Stimulated activated CD8-positive, alpha-beta memory T cell treated with anti-CD3 and anti-CD28 coated beads, Interleukin-7, amount 100 ng/mL, for 24 hours (primary cell): ENCODE measurements around the gene NBPF11.
"Not testable (repeated sequence)": the region's sequence is repeated elsewhere in the genome, so short reads cannot be mapped to it uniquely, and the experiment has no call there.

Experiments
- DNase-seq: peaks from one replicate; pipeline ENCODE4 v3.0.0-alpha.2; 2020; ENCODE audit warnings: low read depth

Gene NBPF11

DNA sequence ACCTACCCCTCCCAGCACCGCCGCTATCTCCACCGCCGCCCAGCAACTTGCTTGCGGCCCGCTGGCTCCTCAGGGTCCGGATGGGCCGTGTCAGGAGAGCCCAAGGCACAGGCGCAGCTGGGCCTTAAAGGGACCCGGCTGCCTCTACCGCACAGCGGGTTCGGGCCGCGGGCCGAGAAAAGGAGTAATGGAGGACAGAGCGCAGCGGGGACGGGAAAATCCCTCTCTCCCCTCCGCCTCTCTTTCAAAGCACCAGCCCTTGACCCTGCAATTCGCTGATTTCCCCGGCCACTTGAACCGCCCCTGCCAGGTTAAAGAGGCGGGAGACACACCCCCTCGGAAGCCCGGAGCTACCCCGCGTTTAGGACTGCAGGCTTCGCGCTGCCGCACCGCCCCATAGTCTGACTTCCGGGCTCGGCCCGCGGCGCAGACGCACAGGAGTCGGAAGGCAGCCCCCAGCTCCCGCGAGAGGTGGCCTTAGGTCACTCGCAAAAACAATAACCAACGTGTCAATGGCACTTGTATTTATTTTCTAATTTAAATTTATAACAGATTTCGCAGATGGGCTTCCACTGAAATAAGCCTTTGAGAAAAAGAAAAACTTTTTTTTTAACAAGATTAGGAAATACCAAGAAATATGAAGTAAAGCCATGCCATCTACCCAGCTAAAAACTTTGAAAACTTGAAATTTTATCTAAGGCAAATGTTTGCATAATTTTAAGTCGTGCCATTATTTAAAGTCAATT lies at the start of gene NBPF11:
TSS of gene NBPF11 (minus strand) at position 371 of the 746 bp plus-strand sequence. CDS start 25,278 bp downstream, outside the sequence.
- peak; percentile 67 for DNase-seq

GRCh38 chr1:148197396-148197795 lies 45.3 kb upstream of the NBPF11 start:
- DNase-seq, result not testable (repeated sequence)

DNA sequence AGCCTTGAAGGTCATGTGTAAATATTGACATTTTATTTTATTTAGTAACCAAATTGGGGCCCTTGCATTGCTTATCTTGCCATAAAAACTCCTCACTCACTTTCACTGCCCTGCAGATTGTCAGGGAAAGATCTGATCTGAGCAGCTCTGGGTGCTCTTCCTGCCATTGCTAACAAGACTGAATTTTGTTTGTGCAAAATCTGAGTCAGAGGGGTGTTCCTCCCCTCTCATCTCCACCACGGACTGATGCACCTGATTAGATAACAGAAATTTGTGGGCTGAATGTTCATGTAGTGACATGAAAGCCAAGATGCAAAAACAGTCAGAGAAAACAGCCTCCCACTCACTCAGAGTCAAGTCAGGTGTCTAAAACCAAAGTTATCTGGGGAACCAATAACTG lies 44.9 kb upstream of the NBPF11 start:
- DNase-seq, result not testable (repeated sequence)

DNA sequence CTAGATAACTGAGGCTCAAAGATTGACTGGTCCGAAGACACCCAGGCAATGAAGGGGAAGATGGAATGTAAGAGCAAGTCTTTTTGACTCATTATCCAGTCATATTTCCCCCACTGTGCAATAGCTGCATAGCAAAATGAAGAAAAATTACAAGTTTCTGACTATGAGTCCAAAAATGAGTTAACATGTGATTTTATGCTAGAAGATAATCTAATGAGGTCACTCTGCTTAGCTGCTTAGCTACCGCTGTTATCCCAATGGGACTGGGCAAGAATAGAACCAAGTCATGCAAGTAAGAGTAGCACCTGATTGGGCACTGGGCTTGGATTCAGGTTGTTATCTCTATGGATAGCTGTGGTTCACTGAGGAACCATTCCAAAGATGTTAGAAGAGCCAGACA lies 43.0 kb upstream of the NBPF11 start:
- DNase-seq, result not testable (repeated sequence)

DNA sequence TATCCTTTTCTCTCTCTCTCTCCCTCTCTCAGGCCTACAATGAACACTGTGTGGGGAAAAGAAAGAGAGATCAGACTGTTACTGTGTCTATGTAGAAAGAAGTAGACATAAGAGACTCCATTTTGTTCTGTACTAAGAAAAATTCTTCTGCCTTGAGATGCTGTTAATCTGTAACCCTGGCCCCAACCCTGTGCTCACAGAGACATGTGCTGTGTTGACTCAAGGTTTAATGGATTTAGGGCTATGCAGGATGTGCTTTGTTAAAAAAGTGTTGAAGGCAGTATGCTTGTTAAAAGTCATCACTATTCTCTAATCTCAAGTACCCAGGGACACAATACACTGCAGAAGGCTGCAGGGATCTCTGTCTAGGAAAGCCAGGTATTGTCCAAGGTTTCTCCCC lies 36.7 kb upstream of the NBPF11 start:
- not testable (repeated sequence) for DNase-seq

DNA sequence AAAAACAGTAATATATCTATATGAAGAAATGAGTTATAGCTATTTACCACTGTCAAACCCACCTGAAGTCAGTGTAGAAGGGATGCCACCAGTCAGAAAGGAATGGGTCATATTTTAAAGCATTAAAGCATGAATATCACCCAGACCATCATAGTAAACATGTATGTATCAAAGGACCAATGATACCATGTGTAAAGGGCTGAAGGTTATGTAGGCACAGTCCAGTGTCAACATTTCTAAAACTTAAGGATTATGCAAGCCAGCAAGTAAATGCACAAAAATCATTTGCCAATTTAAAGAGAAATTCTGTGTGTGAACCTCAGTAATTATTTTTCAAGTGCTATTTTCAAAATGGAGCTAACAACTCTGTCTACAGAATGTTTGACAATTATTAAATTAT lies 26.6 kb upstream of the NBPF11 start:
- DNase-seq, result not testable (repeated sequence)

DNA sequence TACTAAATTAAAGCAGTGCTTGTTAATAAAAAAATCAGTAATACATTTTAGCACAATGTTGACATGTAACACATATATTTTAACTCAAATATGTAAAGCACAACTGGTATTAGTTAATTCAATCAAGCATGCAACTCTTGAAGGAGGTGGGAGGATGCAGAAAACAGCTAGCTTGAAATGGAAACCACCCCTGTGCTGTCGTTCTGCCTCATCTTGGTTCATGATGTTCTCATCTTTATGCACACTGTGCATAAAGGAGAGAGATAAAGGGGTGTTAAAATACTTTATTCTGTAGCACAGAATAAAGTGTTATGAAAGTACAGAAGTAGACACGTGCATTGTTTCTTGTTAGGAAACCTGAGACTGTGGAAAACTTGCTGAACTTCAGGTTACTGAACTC lies 23.3 kb upstream of the NBPF11 start:
- DNase-seq, result not testable (repeated sequence)

- not testable (repeated sequence) for DNase-seq
Measured at GRCh38 chr1:148171995-148172394, 19.9 kb upstream of the NBPF11 start.

DNA sequence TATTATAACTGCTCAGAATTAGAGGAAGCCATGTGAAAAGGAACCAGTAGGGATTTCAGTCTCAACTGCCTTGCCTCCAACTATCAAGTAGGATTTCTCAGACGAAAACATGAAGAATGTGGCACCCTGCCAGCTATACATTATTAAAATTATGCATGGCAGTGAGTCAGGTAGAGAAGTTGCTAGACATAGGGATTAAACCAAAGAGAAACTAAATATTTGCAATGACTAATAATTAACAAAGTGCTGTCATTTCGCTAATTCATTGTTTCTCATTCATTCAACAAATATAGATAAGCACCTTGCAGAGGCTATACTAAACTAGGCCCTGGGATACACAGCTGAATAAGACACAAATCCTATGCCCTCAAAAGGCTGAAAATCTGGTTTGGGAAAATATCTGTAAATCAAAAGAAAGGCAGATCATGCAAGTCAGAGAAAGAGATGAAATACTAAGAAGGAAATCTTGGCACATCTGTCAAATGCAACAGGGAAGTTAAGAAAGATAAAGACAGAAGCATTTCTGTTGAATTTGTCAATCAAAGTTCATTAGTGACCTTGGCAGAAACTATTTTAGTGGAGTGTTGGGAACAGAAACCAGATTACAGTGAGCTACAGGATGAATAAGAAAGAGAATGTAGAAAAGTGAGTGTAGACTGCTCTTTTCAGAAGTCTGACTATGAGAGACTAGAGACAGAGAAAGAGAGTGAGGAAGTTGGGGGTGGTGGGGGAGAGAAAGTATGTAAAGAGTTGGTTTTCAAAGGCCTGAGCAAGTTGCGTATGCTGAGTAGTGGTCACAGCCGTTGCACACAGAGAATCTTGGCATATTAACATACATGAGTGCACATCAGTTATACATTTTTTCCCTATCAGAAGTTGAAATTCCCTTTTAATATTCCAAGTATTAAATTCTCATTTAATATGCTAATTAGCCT lies 14.7 kb upstream of the NBPF11 start:
- DNase-seq, result no peak

DNA sequence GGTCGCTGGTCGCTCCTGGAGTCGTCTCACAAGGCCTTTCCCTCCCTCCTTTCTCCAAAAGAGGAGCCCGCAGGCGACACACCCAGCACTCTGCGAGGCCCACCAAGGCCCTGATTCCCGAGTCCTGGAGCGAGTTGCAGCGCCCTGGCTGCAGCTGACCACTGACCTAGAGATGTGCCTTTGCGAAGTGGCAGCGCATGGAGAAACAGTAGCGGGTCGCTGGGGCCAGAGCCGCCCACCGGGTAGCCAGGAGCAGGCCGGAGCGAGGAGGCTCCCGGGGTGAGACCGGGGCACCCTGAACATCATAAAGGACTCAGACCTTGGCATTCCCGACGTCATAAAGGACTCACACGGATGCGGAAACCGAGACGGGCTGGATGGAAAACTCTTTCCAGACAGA lies 10.3 kb upstream of the NBPF11 start:
- DNase-seq, result no peak

GRCh38 chr1:148161053-148161901 lies 9.2 kb upstream of the NBPF11 start:
- DNase-seq, result no peak

- no peak for DNase-seq
Measured at GRCh38 chr1:148160343-148161052, 8.4 kb upstream of the NBPF11 start.

- DNase-seq, result no peak
Measured at GRCh38 chr1:148160048-148160342, 7.9 kb upstream of the NBPF11 start.

- DNase-seq, result no peak
Measured at GRCh38 chr1:148158341-148159003, 6.4 kb upstream of the NBPF11 start.

- not testable (repeated sequence) for DNase-seq
Measured at GRCh38 chr1:148157803-148158202, 5.7 kb upstream of the NBPF11 start.

DNA sequence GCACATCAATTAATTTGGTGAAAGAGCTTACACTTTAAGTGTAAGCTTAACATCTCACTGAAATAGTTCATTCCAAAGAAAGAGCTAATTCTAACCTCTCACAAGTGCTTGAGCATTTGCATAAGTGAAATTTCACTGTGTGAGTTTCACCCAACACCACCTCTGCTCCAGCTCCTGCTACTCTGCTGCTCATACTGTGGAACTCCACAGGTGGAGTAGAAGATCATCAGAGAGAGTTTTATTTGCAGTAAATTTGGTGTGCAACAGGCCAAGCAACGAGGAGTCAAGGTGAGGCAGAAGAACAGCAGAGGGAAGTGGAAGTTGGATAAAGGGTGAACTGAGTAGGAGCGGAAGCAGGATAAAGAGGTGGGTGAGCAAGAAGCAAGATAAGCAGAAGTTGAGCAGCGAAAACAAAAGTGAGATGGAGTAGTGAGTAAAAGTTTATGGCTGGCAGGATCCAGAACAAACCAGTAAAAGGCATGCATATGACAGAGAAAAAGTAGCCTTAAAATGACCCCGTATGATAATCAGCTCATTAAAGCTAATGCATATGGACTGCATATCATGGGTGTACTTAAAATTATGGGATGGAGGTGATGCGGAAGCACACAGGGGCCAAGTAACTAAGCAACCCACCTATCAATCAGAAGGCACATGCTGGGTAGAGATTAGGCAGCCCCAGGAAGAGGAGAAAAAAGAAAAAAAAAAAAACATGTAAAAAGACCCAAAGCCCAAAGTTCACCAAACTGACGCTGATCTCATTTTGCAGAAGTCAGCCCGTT lies 3.6 kb upstream of the NBPF11 start:
- DNase-seq, result not testable (repeated sequence)

GRCh38 chr1:148152795-148153194 lies 714 bp upstream of the NBPF11 start:
- not testable (repeated sequence) for DNase-seq

GRCh38 chr1:148151371-148151819 lies 686 bp downstream of the NBPF11 start:
- not testable (repeated sequence) for DNase-seq

DNA sequence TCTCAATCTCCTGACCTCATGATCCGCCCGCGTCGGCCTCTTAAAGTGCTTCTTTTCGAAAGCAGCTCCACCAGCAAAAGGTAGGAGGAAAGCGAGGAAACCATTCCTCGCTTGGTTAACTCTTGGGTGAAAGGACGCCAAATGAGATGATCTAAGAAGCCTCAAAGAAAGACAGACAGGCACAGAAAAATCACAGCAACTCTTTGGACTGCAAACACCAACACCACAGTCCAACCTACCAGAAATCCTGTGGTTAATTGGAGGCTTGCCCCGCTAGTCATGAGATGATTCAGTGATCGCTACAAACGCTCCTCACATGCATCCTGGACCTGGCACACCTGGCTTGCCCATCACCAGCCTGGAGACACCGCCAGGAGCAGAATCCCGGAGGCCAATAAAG lies 1.1 kb downstream of the NBPF11 start:
- DNase-seq, result not testable (repeated sequence)

DNA sequence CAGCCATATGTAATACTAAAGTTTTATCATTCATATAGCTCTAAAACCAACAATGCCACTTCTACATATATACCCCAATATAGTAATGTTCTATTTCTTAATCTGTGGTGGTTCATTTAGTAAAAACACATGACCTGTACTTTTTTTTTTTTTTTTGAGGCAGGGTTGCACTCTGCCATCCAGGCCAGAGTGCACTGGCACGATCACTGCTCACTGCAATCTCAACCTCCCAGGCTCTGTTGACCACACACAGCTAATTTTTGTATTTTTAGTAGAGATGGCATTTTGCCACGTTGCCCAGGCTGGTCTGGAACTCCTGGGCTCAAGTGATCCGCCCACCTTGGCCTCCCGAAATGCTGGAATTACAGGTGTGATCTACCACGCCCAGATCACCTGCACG lies 2.1 kb downstream of the NBPF11 start:
- DNase-seq, result not testable (repeated sequence)
